ENCODE data around the gene SLC9A3. TPM values are rescaled to one million over a fixed set of nuclear protein-coding genes. Genes with fewer than 3 reads are reported as not detected.

The SLC9A3 gene
- polyA plus RNA-seq, 3 donors = 0.31 to 0.42 (median 0.36) TPM

DNA sequence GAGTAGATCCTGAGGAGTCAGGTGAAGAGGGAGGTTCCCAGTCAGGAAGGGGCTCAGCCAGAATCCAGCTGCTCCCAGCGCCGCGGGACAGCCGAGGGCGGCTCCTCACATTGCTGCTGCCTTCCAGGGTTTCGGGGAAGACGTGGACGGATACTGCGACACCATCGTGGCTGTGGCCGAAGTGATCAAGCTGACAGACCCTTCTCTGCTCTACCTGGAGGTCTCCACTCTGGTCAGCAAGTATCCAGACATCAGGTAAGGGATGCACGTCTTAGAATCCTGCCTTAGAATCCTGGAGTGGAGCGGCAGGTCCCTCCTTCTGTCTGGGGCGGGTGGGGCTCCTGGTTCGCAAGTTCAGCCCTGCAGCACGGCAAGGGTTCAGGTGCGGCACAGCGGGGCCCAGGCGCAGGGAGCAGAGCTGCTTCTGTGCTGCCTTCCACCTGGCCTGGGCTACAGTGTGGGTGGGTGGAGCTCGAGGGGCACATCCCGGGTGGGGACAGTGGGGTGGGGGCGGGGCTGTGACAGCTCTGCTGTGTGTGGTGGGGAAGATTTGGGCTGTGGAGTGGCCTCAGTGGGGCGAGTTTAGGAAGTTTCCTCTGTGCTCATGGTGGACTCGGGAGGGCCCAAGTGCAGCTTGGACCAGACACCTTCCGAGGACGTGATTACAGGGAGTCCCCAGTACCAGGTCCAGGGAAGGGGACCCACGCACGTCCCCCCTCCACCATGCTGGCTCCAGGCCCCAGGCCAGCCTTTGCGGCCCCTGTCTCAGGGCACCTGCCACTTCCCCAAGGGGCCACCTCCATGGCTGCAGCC, 58.5 kb downstream of the SLC9A3 start:
- no peak for DNase-seq
- Mint-ChIP-seq H3K4me1 (peaks cover 1% of the 10 kb centered on the region), H3K9me3 (no peaks in the 10 kb centered on the region), H3K27me3 (ENCODE audit: low read depth in 3 of 3) (no peaks in the 10 kb centered on the region), H3K36me3 (peaks cover 56 to 74% of the 10 kb centered on the region in 2 donors), H3K27ac (no peak overlapping the region), H3K4me3 (no peak overlapping the region)
- Histone ChIP-seq H3K27ac (ENCODE audit: low read depth in 1 of 2, low read length in 2 of 2) (no peak overlapping the region), H3K9me3 (replicated peaks in 1 of 2; ENCODE audit: control insufficient read depth in 1 of 2, insufficient read depth in 1 of 2, low read length in 2 of 2) (no peaks in the 10 kb centered on the region), H3K36me3 (replicated peaks in 1 of 2; ENCODE audit: control insufficient read depth in 1 of 2, insufficient read depth in 2 of 2, low read length in 2 of 2) (peaks cover 59 to 64% of the 10 kb centered on the region in 2 donors), H3K79me2 (ENCODE audit: insufficient read depth, low read length) (no peaks in the 10 kb centered on the region), H3K4me2 (replicated peaks; ENCODE audit: extremely low read depth, low read length, poor library complexity, severe bottlenecking) (no peak overlapping the region), H4K20me1 (ENCODE audit: insufficient read depth, low read length) (peaks cover under 1% of the 10 kb centered on the region), H2AFZ (ENCODE audit: insufficient read depth, low read depth, low read length, poor library complexity, severe bottlenecking) (no peak overlapping the region), H3K9ac (ENCODE audit: insufficient read depth, low read length, poor library complexity, severe bottlenecking) (no peak overlapping the region), H3K4me1 (ENCODE audit: control insufficient read depth in 1 of 2, insufficient read depth in 2 of 2, low read length in 2 of 2) (no peaks in the 10 kb centered on the region), H3K4me3 (replicated peaks in 1 of 3; ENCODE audit: low read depth in 2 of 3, low read length in 3 of 3) (no peak overlapping the region), H3K27me3 (ENCODE audit: control insufficient read depth in 2 of 2, insufficient read depth in 2 of 2, low read length in 2 of 2) (no peaks in the 10 kb centered on the region)
- intact Hi-C loops (cut with micrococcal nuclease) = no loop called here
- TF ChIP-seq, protein P1, sequence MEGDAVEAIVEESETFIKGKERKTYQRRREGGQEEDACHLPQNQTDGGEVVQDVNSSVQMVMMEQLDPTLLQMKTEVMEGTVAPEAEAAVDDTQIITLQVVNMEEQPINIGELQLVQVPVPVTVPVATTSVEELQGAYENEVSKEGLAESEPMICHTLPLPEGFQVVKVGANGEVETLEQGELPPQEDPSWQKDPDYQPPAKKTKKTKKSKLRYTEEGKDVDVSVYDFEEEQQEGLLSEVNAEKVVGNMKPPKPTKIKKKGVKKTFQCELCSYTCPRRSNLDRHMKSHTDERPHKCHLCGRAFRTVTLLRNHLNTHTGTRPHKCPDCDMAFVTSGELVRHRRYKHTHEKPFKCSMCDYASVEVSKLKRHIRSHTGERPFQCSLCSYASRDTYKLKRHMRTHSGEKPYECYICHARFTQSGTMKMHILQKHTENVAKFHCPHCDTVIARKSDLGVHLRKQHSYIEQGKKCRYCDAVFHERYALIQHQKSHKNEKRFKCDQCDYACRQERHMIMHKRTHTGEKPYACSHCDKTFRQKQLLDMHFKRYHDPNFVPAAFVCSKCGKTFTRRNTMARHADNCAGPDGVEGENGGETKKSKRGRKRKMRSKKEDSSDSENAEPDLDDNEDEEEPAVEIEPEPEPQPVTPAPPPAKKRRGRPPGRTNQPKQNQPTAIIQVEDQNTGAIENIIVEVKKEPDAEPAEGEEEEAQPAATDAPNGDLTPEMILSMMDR (IDR thresholded peaks at IDR 0.05) = no peak
- 97% methylated on average over 28 of the region's 29 CpGs for WGBS (ENCODE audit: insufficient coverage)

DNA sequence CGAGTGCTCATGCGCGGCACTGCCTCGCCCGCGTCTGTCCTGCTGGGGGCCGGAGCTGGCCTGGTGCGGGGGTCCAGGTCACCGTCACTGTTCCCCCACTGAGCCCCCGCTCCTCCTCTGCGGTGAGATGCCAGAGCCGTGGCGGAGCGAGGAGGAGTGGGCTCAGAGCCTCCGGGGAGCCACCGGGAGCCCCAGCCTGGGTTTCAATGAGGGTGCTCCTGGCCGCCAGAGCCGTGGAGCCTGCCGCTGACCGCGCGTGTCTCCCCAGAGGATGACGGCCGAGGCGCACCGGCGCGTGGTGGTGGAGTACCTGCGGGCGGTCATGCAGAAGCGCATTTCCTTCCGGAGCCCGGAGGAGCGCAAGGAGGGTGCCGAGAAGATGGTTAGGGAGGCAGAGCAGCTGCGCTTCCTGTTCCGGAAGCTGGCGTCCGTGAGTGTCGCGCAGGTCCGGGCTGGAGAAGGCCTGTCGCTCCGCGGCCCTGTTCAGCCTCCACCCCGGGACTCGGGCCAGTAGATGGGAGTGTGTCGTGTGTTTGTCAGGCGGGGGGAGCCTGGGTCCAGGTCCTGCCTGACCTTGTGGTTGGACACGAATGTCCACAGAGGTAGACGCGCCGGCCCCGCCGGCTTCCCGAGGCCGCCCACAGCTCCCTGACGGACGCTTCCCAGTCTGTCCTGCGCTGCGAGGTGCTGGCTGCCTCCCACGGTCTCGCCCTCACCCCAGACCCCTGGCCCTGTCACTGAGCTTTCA, 59.2 kb downstream of the SLC9A3 start:
- intact Hi-C loops (cut with micrococcal nuclease) = no loop called here
- Histone ChIP-seq H3K27me3 (ENCODE audit: control insufficient read depth in 2 of 2, insufficient read depth in 2 of 2, low read length in 2 of 2) (no peaks in the 10 kb centered on the region), H4K20me1 (ENCODE audit: insufficient read depth, low read length) (no peaks in the 10 kb centered on the region), H3K36me3 (replicated peaks in 1 of 2; ENCODE audit: control insufficient read depth in 1 of 2, insufficient read depth in 2 of 2, low read length in 2 of 2) (peaks cover 67 to 72% of the 10 kb centered on the region in 2 donors), H3K9ac (ENCODE audit: insufficient read depth, low read length, poor library complexity, severe bottlenecking) (no peak overlapping the region), H3K4me3 (replicated peaks in 1 of 3; ENCODE audit: low read depth in 2 of 3, low read length in 3 of 3) (no peak overlapping the region), H3K4me2 (replicated peaks; ENCODE audit: extremely low read depth, low read length, poor library complexity, severe bottlenecking) (no peak overlapping the region), H3K4me1 (ENCODE audit: control insufficient read depth in 1 of 2, insufficient read depth in 2 of 2, low read length in 2 of 2) (no peaks in the 10 kb centered on the region), H2AFZ (ENCODE audit: insufficient read depth, low read depth, low read length, poor library complexity, severe bottlenecking) (no peak overlapping the region), H3K27ac (ENCODE audit: low read depth in 1 of 2, low read length in 2 of 2) (no peak overlapping the region), H3K79me2 (ENCODE audit: insufficient read depth, low read length) (no peaks in the 10 kb centered on the region), H3K9me3 (replicated peaks in 1 of 2; ENCODE audit: control insufficient read depth in 1 of 2, insufficient read depth in 1 of 2, low read length in 2 of 2) (no peaks in the 10 kb centered on the region)
- 98% methylated on average over 60 of the region's 63 CpGs for WGBS (ENCODE audit: insufficient coverage)
- DNase-seq = no peak
- TF ChIP-seq, protein P1 (IDR thresholded peaks at IDR 0.05) = no peak
- H3K36me3 Mint-ChIP-seq = peaks cover 61 to 77% of the 10 kb centered on the region in 2 donors
- peak overlapping the region in 1 of 7 donors; percentile 23 for H3K27ac Mint-ChIP-seq
- H3K4me1 Mint-ChIP-seq = peaks cover 1% of the 10 kb centered on the region
- no peak overlapping the region for H3K4me3 Mint-ChIP-seq
- H3K27me3 Mint-ChIP-seq (ENCODE audit: low read depth in 3 of 3) = no peaks in the 10 kb centered on the region
- H3K9me3 Mint-ChIP-seq = no peaks in the 10 kb centered on the region
